Measurements from ENCODE around the gene LEF1. TPM values are rescaled to one million over a fixed set of nuclear protein-coding genes. Genes with fewer than 3 reads are reported as not detected.

Gene LEF1
- total RNA-seq, 1 experiment from 2014 or later, result 22.3 TPM

DNA sequence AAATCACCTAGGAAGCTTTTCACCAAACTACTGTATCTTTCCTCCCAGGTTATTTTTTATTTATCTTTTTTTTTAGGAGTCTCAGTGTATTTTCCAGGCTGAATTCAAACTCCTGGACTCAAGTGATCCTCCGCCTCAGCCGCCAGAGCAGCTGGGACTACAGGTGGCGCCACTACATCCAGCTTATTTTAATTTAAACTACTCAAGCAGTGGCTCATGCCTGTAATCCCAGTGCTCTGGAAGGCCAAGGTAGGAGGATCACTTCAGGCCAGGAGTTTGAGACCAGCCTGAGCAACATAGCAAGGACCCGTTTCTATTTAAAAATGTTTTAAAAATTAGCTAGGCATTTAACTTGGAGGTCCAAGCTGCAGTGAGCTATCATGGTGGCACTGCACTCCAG, 37.8 kb downstream of the LEF1 start:
- Mint-ChIP-seq H3K27me3 (ENCODE audit: insufficient read depth, unreplicated experiment) (no peaks in the 10 kb centered on the region), H3K9me3 (ENCODE audit: unreplicated experiment) (no peaks in the 10 kb centered on the region), H3K36me3 (ENCODE audit: insufficient read depth, unreplicated experiment) (no peaks in the 10 kb centered on the region), H3K4me1 (ENCODE audit: low read depth, unreplicated experiment) (peaks cover 7% of the 10 kb centered on the region), H3K4me3 (ENCODE audit: unreplicated experiment) (no peak overlapping the region), H3K27ac (ENCODE audit: unreplicated experiment) (no peak overlapping the region)
- CTCF ChIA-PET, result no interaction called here
- TF ChIP-seq, protein P1, sequence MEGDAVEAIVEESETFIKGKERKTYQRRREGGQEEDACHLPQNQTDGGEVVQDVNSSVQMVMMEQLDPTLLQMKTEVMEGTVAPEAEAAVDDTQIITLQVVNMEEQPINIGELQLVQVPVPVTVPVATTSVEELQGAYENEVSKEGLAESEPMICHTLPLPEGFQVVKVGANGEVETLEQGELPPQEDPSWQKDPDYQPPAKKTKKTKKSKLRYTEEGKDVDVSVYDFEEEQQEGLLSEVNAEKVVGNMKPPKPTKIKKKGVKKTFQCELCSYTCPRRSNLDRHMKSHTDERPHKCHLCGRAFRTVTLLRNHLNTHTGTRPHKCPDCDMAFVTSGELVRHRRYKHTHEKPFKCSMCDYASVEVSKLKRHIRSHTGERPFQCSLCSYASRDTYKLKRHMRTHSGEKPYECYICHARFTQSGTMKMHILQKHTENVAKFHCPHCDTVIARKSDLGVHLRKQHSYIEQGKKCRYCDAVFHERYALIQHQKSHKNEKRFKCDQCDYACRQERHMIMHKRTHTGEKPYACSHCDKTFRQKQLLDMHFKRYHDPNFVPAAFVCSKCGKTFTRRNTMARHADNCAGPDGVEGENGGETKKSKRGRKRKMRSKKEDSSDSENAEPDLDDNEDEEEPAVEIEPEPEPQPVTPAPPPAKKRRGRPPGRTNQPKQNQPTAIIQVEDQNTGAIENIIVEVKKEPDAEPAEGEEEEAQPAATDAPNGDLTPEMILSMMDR (IDR thresholded peaks at IDR 0.05; ENCODE audit: insufficient read depth in 1 of 2, low read depth in 1 of 2, low read length in 1 of 2, severe bottlenecking in 1 of 2, unreplicated experiment in 1 of 2), result no peak
- Histone ChIP-seq H3K9me3 (no peaks in the 10 kb centered on the region), H3K27me3 (replicated peaks; ENCODE audit: control insufficient read depth, insufficient read depth, low read length) (no peaks in the 10 kb centered on the region), H3K4me1 (no peaks in the 10 kb centered on the region), H3K36me3 (ENCODE audit: control insufficient read depth, insufficient read depth, low read length) (no peaks in the 10 kb centered on the region), H3K4me3 (ENCODE audit: low read depth, low read length) (no peak overlapping the region)
- intact Hi-C loops (cut with micrococcal nuclease; ENCODE audit: unreplicated experiment), result no loop called here
- DNase-seq, result no peak
- POLR2A ChIA-PET, result interaction anchor here (0.6 kb wide), 1 partner anchor 17 kb away, joined by 4 read pairs; no protein-coding TSS in a partner anchor
- no TSS peak for BruUV-seq (replicated peaks)

DNA sequence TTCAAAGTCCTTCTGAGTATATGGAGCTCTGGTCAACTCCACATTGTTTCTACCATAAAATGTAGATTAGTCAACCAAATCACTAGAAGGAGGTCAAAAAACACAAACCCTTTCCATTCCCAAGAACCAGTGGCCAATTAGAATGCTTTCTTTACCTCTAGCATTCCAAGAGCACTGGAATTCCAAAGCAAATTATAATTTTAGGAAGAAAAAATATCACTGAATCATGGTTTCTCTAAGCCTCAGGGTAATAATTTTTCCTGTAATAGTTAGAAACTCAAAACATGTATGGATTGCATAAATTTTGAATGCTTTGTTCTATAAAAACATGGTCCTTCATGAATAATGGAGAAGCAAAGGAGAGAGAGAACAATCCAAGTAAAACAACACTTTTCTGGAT, 39.5 kb downstream of the LEF1 start:
- BruUV-seq (replicated peaks), result no TSS peak
- H3K4me3 Mint-ChIP-seq (ENCODE audit: unreplicated experiment), result no peak overlapping the region
- intact Hi-C loops (cut with micrococcal nuclease; ENCODE audit: unreplicated experiment), result no loop called here
- Histone ChIP-seq H3K4me1 (no peaks in the 10 kb centered on the region), H3K4me3 (ENCODE audit: low read depth, low read length) (no peak overlapping the region), H3K36me3 (ENCODE audit: control insufficient read depth, insufficient read depth, low read length) (no peaks in the 10 kb centered on the region), H3K9me3 (no peaks in the 10 kb centered on the region), H3K27me3 (replicated peaks; ENCODE audit: control insufficient read depth, insufficient read depth, low read length) (no peaks in the 10 kb centered on the region)
- POLR2A ChIA-PET, result no interaction called here
- H3K36me3 Mint-ChIP-seq (ENCODE audit: insufficient read depth, unreplicated experiment), result no peaks in the 10 kb centered on the region
- no peak overlapping the region for H3K27ac Mint-ChIP-seq (ENCODE audit: unreplicated experiment)
- H3K27me3 Mint-ChIP-seq (ENCODE audit: insufficient read depth, unreplicated experiment), result no peaks in the 10 kb centered on the region
- CTCF ChIA-PET, result interaction anchor here (0.5 kb wide), 1 partner anchor 1170 kb away, joined by 4 read pairs; no protein-coding TSS in a partner anchor
- H3K9me3 Mint-ChIP-seq (ENCODE audit: unreplicated experiment), result no peaks in the 10 kb centered on the region
- DNase-seq, result no peak
- no peaks in the 10 kb centered on the region for H3K4me1 Mint-ChIP-seq (ENCODE audit: low read depth, unreplicated experiment)
- TF ChIP-seq, protein P1 (IDR thresholded peaks at IDR 0.05; ENCODE audit: insufficient read depth in 1 of 2, low read depth in 1 of 2, low read length in 1 of 2, severe bottlenecking in 1 of 2, unreplicated experiment in 1 of 2), result no peak

DNA sequence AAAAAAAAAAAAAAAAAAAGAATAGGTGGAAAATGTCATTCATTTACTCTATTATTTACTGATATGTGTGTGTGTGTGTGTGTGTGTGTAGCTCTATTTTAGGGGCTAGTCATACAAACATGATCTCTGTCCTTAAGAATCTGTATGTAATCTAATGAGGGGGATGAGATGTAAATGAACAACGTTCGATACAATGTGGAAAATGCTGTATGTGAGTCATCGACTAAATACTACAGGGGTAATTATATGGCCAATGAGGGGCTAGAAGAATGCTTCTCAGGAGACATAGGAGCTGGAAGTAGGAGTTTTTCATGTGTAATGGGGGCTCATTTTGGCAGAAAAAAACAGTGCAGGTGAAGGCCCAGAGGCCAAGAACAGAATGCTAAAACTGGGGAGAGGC, 41.9 kb downstream of the LEF1 start:
- CTCF ChIA-PET, result no interaction called here
- no peaks in the 10 kb centered on the region for H3K9me3 Mint-ChIP-seq (ENCODE audit: unreplicated experiment)
- H3K27me3 Mint-ChIP-seq (ENCODE audit: insufficient read depth, unreplicated experiment), result no peaks in the 10 kb centered on the region
- no peaks in the 10 kb centered on the region for H3K27me3 ChIP-seq (replicated peaks; ENCODE audit: control insufficient read depth, insufficient read depth, low read length)
- no peak overlapping the region for H3K4me3 Mint-ChIP-seq (ENCODE audit: unreplicated experiment)
- POLR2A ChIA-PET, result no interaction called here
- TF ChIP-seq, protein P1 (IDR thresholded peaks at IDR 0.05; ENCODE audit: insufficient read depth in 1 of 2, low read depth in 1 of 2, low read length in 1 of 2, severe bottlenecking in 1 of 2, unreplicated experiment in 1 of 2), result no peak
- no peaks in the 10 kb centered on the region for H3K36me3 Mint-ChIP-seq (ENCODE audit: insufficient read depth, unreplicated experiment)
- no peak overlapping the region for H3K27ac Mint-ChIP-seq (ENCODE audit: unreplicated experiment)
- H3K4me3 ChIP-seq (ENCODE audit: low read depth, low read length), result no peak overlapping the region
- no TSS peak for BruUV-seq (replicated peaks)
- no peak for DNase-seq
- H3K9me3 ChIP-seq, result no peaks in the 10 kb centered on the region
- no peaks in the 10 kb centered on the region for H3K36me3 ChIP-seq (ENCODE audit: control insufficient read depth, insufficient read depth, low read length)
- no peaks in the 10 kb centered on the region for H3K4me1 Mint-ChIP-seq (ENCODE audit: low read depth, unreplicated experiment)
- no peaks in the 10 kb centered on the region for H3K4me1 ChIP-seq
- intact Hi-C loops (cut with micrococcal nuclease; ENCODE audit: unreplicated experiment), result no loop called here
